Neural crest cell (in vitro differentiated cells): Measurements from ENCODE around the gene ARPC1B. TPM values are rescaled to one million over a fixed set of nuclear protein-coding genes. Genes with fewer than 3 reads are reported as not detected.
"Not testable (repeated sequence)": the region's sequence is repeated elsewhere in the genome, so short reads cannot be mapped to it uniquely, and the experiment has no call there.

Experiments
- DNase-seq: peaks from one replicate; pipeline ENCODE4 v3.0.0; 2021; ENCODE audit warnings: low read depth, mixed read lengths, low spot score
- H3K27ac Mint-ChIP-seq: one replicate; pipeline ENCODE4 v1.8.0; 2021; ENCODE audit warnings: mild to moderate bottlenecking, mixed read lengths; ENCODE audit not compliant: unreplicated experiment
- H3K27me3 Mint-ChIP-seq: 2 replicates; pipeline ENCODE4 v1.8.0; 2021; ENCODE audit warnings: low read depth, mild to moderate bottlenecking, mixed read lengths
- H3K36me3 Mint-ChIP-seq: 2 replicates; pipeline ENCODE4 v1.8.0; 2021; ENCODE audit warnings: low read depth, mild to moderate bottlenecking, mixed read lengths
- H3K4me1 Mint-ChIP-seq: 2 replicates; pipeline ENCODE4 v1.8.0; 2021; ENCODE audit warnings: mixed read lengths
- H3K4me3 Mint-ChIP-seq: one replicate; pipeline ENCODE4 v1.8.0; 2021; ENCODE audit warnings: mild to moderate bottlenecking, mixed read lengths
- H3K9me3 Mint-ChIP-seq: 2 replicates; pipeline ENCODE4 v1.8.0; 2021; ENCODE audit warnings: mixed read lengths
- CTCF ChIP-seq: fragments of 200-600 bp; sonication (generic); conservative IDR thresholded peaks from 2 replicates; pipeline ENCODE4 v1.5.0; 2021; ENCODE audit warnings: antibody characterized with exemption, mild to moderate bottlenecking
- long read RNA-seq: library from polyadenylated mRNA; unstranded; transcript quantifications from one replicate; pipeline ENCODE4 v2.0.0, GENCODE V29; 2020
- total RNA-seq: library from RNA; stranded (reverse); gene quantifications from 2 replicates; pipeline ENCODE4 v1.2.1, GENCODE V29; 2021

Gene ARPC1B
- total RNA-seq = 67.7 and 71.6 TPM in 2 replicates
- long read RNA-seq, transcript ARPC1B-201 (10 exons, 1,564 nt) = major isoform, 120 of 139 reads
- long read RNA-seq, partial matches to known transcripts = 4 of 139 reads
- long read RNA-seq, other reads (novel, unspliced or antisense) = 10 of 139 reads

- Mint-ChIP-seq H3K36me3 (no peaks in the 10 kb centered on the region), H3K27ac (no peak within 1 kb of the TSS), H3K9me3 (no peaks in the 10 kb centered on the region), H3K4me1 (peaks cover 18% of the 10 kb centered on the region), H3K4me3 (peak within 1 kb of the TSS; percentile 89), H3K27me3 (peaks cover 5% of the 10 kb centered on the region)
- TF ChIP-seq CTCF = no peak
- peak; percentile 36 for DNase-seq
Observed at GRCh38 chr7:99374111-99375064, at the start of gene ARPC1B. ARPC1B (plus strand) TSS chr7:99374730; CDS start chr7:99385715, 10,985 bp downstream.

- H3K4me1 Mint-ChIP-seq = peaks cover 26% of the 10 kb centered on the region
- H3K4me3 Mint-ChIP-seq = peak overlapping the region; percentile 88
- TF ChIP-seq CTCF = no peak
- peak overlapping the region; percentile 89 for H3K27ac Mint-ChIP-seq
- DNase-seq = no peak
- H3K36me3 Mint-ChIP-seq = no peaks in the 10 kb centered on the region
- no peaks in the 10 kb centered on the region for H3K27me3 Mint-ChIP-seq
- no peaks in the 10 kb centered on the region for H3K9me3 Mint-ChIP-seq
Observed at GRCh38 chr7:99325001-99325493, 49.5 kb upstream of the ARPC1B start.

GRCh38 chr7:99325592-99326407 is 48.7 kb upstream of the ARPC1B start, which contains the start of gene ARPC1A:
ARPC1A (plus strand) TSS chr7:99325898; CDS start chr7:99333354, 7,456 bp downstream.
- H3K4me1 Mint-ChIP-seq = peaks cover 30% of the 10 kb centered on the region
- DNase-seq = peak; percentile 83
- no peaks in the 10 kb centered on the region for H3K36me3 Mint-ChIP-seq
- H3K9me3 Mint-ChIP-seq = no peaks in the 10 kb centered on the region
- H3K27ac Mint-ChIP-seq = peak within 1 kb of the TSS; percentile 89
- TF ChIP-seq CTCF = peak; percentile 37
- no peaks in the 10 kb centered on the region for H3K27me3 Mint-ChIP-seq
- H3K4me3 Mint-ChIP-seq = peak within 1 kb of the TSS; percentile 88

GRCh38 chr7:99326408-99326782 is 48.1 kb upstream of the ARPC1B start:
- Mint-ChIP-seq H3K9me3 (no peaks in the 10 kb centered on the region), H3K4me3 (peak overlapping the region; percentile 88), H3K36me3 (no peaks in the 10 kb centered on the region), H3K4me1 (peaks cover 30% of the 10 kb centered on the region), H3K27ac (peak overlapping the region; percentile 60), H3K27me3 (no peaks in the 10 kb centered on the region)
- no peak for TF ChIP-seq CTCF
- no peak for DNase-seq

- not testable (repeated sequence) for H3K27me3 Mint-ChIP-seq, DNase-seq, H3K36me3 Mint-ChIP-seq, H3K27ac Mint-ChIP-seq, H3K9me3 Mint-ChIP-seq
- peak overlapping the region; percentile 69 for H3K4me3 Mint-ChIP-seq
- H3K4me1 Mint-ChIP-seq = peaks cover 35% of the 10 kb centered on the region
Observed at GRCh38 chr7:99330314-99330961, 44.1 kb upstream of the ARPC1B start.
